Amniotic stem cell (primary cell): ENCODE results near the gene NQO1.
A peak's percentile ranks its signal among the peaks of the same experiment; 100 is the strongest.
"Not testable (repeated sequence)": the region's sequence is repeated elsewhere in the genome, so short reads cannot be mapped to it uniquely, and the experiment has no call there.

Source experiments
- DNase-seq: peaks from one replicate; lab custom pipeline; 2025; lab: John Stamatoyannopoulos, UW

Gene NQO1

DNA sequence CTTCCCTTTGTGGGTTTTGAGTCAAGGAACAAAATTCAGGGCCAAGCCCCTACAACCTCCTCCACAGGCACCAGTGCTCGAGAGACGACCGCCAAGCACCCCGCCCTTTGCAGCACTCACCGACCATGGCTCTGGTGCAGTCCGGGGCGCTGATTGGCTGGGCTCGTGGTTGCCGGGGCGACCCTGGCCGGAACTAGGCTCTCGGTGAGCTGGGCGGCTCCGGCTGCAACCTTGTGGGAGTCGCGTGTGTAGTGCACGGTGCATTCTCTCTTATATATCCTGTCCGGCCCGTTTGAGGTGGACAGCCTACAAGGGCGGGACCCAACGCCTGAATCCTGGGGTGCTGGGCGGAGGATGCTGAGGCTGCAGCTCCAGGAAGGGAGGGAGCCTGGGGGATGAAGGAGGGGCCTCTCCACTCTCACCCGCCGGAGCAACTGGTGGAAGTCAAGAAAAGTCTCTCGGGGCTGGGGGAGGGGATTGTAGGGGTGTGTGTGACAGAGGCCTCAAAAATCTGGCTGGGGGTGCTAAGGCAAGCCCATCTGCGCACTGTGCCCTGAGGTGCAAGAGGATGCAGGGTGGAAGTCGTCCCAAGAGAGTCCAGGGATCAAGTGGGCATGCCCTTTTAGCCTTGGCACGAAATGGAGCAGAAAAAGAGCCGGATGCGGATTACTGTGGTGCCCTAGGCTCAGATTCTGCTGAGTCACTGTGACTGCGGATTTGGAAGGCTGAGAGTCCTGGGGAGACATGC is at the start of gene NQO1:
TSS of gene NQO1 (minus strand) at position 248 of the 748 bp plus-strand sequence. CDS start at position 127, 121 bp downstream.
- DNase-seq = peak; percentile 94

DNA sequence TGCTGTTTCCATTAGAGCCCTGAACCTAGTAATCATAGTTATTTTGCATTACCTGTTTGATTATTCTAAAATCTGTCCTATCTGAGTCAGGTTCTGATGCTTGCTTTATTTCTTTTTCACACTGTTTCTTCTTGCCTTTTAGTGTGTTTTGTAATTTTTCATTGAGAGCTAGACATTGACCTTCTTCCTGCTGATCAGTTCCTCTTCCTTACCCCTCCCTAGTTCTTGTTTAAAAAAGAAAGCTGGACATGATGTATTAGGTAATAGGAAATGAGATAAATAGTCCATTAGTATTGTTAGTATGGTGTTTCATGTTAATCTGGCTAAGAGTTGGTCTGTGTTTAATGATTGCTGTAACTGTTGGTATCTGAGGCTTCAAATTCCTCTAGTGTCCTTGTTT is 49.2 kb upstream of the NQO1 start:
- DNase-seq = no peak

DNA sequence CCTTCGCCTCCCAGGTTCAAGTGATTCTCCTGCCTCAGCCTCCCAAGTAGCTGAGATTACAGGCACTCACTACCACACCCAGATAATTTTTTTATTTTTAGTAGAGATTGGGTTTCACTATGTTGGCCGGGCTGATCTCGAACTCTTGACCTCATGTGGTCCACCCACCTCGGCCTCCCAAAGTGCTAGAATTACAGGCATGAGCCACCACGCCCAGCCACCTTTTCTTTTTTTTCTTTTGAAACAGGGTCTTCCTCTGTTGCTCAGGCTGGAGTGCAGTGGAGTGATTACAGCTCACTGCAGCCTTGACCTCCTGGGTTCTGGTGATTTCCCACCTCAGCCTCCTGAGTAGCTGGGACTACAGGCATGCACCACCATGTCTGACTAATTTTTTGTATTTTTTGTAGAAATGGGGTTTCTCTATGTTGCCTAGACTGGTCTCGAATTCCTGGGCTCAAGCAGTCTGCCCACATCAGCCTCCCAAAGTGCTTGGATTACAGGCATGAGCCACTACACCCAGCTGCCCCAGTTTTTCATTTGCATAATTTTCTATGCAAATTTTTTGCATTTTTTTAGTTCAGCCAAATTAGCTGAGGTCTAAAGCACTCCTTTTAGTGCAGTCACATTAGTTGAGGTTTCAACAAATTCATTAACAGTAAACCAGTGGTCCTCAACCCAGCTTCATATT is 47.0 kb upstream of the NQO1 start:
- DNase-seq = no peak

DNA sequence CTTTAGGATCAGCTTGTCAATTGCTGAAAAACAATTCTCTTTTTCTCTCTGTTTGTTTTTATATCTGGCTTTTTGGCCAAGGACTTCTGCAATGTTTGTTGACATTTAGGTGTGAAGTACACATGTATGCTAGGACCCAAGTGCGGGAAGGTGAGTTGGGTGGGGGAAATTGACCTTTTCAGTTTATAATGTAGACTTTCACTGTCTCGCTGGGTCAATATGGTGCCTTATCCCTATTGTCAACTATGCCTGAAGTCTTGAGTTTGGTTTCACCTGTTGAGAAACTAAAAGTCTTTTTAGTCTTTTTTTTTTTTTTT is 45.2 kb upstream of the NQO1 start:
- no peak for DNase-seq

DNA sequence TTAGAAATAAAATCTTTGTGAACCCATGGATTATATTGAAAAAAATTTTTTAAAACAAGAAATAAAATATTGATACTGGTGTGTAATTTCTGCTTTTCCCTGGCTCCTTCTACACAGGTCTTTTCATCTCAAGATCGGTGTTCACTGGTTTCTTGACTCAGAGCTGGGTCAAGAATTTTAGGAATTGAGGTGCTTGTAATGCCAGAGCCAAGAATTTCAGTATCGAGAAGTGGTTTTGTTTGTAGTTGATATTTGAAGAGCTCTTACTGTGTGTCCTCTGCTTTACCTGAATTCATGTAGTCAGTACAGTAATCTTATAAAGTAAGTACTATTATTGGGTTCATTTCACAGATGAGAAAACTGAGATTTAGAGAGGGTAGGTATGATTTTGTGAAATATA is 43.0 kb upstream of the NQO1 start:
- DNase-seq = no peak

DNA sequence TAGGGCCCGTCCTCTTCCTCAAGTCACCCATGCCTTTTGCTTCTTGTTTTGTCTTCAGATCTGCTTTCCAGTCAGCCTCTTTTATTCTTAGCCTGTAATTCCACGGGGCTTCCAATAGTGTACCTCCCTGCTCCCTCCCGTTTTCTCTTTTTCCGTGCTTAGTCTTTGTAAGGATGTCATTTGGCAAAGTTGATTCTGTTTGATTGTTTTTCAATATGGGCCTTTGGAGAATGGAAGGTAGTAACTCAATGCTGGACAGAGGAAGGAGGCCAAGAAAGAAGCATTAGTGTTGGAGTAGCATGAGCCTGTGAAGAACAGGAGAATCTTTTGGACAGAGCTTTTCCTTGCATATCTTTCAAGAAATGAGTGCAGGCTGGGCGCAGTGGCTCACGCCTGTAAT is 42.3 kb upstream of the NQO1 start:
- no peak for DNase-seq

- DNase-seq = no peak
Measured at GRCh38 chr16:69767459-69768229, 41.3 kb upstream of the NQO1 start.

DNA sequence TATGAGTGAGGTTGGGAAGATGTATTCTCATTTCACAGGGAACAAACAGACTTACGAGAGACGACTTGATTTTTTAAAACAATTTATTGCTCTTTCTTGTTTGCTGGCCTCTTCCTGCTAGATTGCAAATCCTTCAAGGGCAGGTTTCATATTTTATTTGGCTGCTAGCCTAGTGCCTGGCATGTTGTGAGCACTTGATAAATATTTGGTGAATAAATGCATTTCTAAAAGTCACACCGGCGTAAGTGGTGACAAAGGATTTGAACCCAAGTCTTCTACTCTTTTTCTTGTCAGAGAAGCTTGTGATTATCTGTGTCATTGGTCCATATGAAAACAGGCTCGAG is 37.2 kb upstream of the NQO1 start:
- no peak for DNase-seq

- DNase-seq = peak; percentile 27
Measured at GRCh38 chr16:69762814-69763598, 36.6 kb upstream of the NQO1 start.

GRCh38 chr16:69761983-69762813 is 35.8 kb upstream of the NQO1 start, which contains the start of gene WWP2:
Gene WWP2 (plus strand): TSS chr16:69762332. CDS start chr16:69787011, 24,679 bp downstream.
- peak; percentile 27 for DNase-seq

DNA sequence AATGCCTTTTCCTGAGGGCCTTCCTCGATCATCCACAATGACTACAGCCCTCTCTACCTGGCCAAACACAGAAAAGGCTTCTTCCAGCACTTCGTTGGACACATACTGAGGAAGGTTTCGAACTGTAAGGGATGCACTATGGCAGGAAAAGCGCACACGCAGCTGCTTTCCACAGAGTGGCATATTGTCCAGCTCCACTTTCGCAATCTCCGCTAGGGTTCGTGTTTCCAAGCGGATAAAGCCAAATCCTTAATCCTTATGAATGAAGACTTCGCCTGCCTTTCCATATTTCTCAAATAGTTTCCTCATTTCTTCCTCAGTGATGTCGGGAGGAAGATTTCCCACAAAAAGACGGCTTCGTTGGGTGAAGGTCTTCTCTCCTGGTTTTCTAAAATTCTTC is 31.0 kb upstream of the NQO1 start:
- not testable (repeated sequence) for DNase-seq

- no peak for DNase-seq
Measured at GRCh38 chr16:69756705-69757104, 30.3 kb upstream of the NQO1 start.

DNA sequence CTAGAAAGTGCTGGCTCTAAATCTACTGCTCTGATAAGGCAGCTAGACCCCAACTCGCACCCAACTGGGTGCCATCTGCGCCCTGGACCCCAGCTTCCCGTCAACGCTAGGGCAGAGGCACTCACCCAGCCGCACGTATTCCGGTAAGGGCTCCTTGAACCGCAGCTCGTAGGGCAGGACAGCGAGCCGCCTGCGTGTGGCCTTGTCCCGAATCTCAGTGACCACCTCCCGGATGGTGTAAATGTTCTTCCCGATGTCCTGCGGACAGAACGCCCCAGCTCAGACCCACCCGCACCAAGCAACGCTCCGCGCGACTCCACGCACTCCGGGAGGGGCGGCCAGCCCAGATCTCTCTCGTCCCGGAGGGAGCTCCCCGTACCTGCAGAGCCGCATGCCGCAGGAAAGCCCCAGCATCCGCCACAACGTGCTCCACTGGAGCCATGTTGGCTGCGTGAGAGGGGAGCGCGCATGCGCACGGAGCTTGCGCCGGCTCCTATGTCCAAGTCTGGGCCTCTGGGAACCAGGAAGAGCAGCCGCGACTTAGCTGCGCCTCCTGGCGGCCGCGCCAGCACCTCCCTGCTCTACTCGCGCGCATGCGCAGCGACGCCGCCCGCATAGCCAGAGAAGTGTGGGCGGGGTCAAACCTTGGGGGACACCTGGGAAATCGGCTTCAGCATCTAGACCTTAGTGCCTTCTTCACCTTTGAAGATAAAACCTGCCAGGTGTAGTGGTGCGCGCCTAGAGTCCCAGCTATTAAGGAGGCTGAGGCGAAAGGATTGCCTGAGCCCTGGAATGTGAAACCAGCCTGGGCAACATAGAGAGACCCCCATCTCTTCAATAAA is 28.3 kb upstream of the NQO1 start, which contains the start of gene NOB1:
TSS of gene NOB1 (minus strand) at position 458 of the 842 bp plus-strand sequence. CDS start at position 442, 16 bp downstream.
- peak; percentile 89 for DNase-seq

GRCh38 chr16:69754143-69754468 is 27.7 kb upstream of the NQO1 start:
- DNase-seq = no peak

DNA sequence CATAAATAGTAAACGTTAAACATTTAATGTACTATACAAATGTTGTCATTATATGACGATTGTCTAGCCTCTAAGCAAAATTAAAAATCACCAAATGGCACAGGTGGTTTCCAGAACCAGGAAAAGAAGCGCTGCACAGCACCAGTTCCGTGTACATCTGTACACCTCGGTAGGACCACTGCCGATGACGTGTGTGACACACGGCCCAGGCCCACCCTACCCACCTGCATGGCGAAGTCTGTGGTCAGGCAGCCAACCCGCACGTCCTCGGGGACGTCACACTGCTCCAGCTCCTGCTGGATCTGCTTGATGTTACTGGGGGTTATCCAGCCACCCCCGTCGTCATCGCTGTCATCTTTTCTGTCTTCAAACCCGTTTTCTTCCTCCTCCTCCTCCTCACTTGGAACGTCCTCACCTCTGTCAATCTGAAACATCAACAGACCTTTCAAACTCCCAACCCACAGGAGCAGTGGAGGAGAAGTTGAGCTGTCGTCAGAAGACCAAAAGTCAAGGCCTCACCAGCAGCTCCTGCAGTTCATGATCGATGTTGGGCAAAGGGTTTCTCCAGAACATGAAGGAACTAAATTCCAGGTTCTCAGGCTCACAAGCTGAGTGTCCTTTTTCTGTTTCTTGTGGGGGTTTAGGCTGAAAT is 22.5 kb upstream of the NQO1 start:
- DNase-seq = no peak

DNA sequence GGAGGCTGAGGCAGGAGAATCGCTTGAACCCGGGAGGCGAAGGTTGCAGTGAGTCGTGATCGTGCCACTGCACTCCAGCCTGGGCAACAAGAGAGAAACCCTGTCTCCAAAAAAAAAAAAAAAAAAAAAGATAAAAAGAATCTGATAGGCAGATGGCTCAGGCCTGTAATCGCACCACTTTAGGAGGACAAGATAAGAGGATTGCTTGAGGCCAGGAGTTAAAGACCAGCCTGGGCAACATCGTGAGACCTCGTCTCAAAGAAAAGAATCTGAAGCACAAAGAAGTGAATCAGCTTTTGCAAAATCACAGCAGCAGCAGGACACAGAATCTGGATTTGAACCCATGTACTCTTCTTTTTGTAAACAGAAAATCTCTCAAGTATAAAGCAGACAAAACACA is 20.8 kb upstream of the NQO1 start:
- DNase-seq = no peak

- DNase-seq = no peak
Measured at GRCh38 chr16:69745959-69746358, 19.6 kb upstream of the NQO1 start.

GRCh38 chr16:69745232-69745612 is 18.9 kb upstream of the NQO1 start:
- no peak for DNase-seq

DNA sequence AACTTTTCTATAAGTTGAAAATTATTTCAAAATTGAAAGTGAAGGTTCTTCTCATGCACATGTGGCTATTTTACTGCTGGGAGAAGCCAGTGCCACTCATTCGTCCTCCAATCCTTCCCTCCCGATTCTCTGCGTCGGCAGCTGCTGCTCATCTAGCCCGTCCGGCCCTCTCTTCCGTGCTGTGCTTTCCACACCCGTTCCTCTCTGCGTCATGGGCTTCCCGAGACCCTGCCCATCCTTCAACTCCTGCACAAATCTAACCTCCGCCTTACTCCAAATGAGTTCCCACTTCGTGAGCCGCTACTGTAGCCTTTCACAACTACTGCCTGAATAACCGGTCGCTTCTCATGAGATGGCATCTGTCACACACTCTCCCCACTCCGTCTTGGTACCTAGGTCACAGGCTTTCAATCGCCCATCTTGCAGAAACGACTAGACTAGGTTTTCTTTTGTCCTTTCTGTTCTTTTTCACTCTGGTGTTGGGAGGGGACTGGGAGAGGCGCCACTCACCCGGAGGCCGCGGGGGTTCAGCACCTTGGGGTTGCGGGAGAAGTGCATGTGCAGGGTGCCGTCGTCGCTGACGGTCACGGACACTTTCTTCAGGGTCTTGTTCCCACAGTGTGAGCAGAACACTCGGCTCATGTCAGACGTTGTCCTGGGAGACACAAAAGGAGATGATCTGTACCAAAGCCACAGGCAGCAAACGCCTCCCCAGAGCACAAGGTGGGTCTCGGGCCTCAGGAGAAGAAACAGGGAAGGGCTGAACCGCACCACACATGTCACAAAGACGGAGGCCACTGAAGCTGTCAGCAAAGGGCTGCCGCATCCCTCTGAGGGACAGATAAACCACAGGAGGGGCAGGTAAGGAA is 18.2 kb upstream of the NQO1 start:
- no peak for DNase-seq
